ENCODE data around the gene LIN37.
"Not testable (repeated sequence)": the region's sequence is repeated elsewhere in the genome, so short reads cannot be mapped to it uniquely, and the experiment has no call there.

Gene LIN37

DNA sequence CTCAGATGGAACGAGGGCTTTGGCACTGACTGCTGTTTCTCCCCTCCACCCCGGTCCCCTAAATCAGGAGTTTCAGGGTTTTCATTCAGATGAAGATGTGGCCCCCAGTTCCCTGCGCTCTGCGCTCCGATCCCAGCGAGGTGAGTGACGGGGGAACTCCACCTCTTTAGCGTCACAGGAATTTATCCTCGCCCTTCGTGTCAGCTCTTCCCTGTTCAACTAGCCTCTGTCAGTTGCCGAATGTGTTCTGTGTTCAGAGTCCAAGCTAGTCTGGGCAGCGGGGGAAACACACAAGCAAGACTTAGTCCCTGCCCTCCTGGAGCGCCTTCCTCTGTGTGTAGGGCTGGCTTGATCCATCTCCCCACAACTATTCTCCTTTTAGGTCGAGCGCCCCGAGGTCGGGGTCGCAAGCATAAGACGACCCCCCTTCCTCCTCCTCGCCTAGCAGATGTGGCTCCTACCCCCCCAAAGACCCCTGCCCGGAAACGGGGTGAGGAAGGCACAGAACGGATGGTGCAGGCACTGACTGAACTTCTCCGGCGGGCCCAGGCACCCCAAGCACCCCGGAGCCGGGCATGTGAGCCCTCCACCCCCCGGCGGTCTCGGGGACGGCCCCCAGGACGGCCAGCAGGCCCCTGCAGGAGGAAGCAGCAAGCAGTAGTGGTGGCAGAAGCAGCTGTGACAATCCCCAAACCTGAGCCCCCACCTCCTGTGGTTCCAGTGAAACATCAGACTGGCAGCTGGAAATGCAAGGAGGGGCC is 28.8 kb upstream of the LIN37 start:
- no peak for DNase-seq

- no peak for DNase-seq
Observed at GRCh38 chr19:35720163-35720524, 28.2 kb upstream of the LIN37 start.

DNA sequence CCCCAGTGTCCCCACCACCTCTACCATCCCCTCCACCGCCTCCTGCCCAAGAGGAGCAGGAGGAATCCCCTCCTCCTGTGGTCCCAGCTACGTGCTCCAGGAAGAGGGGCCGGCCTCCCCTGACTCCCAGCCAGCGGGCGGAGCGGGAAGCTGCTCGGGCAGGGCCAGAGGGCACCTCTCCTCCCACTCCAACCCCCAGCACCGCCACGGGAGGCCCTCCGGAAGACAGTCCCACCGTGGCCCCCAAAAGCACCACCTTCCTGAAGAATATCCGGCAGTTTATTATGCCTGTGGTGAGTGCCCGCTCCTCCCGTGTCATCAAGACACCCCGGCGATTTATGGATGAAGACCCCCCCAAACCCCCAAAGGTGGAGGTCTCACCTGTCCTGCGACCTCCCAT is 27.7 kb upstream of the LIN37 start:
- no peak for DNase-seq

DNA sequence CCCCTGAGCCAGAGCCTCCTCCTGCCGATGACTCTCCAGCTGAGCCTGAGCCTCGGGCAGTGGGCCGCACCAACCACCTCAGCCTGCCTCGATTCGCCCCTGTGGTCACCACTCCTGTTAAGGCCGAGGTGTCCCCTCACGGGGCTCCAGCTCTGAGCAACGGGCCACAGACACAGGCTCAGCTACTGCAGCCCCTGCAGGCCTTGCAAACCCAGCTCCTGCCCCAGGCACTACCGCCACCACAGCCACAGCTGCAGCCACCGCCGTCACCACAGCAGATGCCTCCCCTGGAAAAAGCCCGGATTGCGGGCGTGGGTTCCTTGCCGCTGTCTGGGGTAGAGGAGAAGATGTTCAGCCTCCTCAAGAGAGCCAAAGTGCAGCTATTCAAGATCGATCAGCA is 27.0 kb upstream of the LIN37 start:
- DNase-seq: no peak

DNA sequence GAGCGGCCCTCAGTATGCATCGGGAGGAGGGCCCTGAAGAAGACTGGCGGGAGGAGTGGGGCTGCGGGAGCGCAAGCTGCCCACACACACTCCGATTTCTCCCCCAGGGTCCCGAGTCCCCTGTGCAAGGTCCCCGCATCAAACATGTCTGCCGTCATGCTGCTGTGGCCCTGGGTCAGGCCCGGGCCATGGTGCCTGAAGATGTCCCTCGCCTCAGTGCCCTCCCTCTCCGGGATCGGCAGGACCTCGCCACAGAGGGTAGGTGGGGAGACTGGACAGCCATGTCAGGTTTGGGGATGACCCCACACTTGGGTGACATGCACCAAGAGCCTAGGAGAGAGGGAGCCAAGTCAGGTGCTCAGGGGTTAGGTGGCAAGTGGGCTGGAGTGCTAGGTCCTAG is 25.9 kb upstream of the LIN37 start:
- DNase-seq: no peak

DNA sequence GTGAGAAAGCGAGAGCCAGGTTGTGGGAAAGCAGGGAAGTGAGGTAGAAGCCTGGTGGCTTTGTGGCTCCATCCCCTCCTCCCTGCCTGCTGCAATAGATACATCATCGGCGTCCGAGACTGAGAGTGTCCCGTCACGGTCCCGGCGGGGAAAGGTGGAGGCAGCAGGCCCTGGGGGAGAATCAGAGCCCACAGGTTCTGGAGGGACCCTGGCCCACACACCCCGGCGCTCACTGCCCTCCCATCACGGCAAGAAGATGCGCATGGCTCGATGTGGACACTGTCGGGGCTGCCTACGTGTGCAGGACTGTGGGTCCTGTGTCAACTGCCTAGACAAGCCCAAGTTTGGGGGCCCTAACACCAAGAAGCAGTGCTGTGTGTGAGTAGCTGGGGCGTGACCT is 25.5 kb upstream of the LIN37 start:
- no peak for DNase-seq

- DNase-seq: no peak
Observed at GRCh38 chr19:35723671-35724070, 24.7 kb upstream of the LIN37 start.

- not testable (repeated sequence) for DNase-seq
Observed at GRCh38 chr19:35724132-35724531, 24.2 kb upstream of the LIN37 start.

GRCh38 chr19:35724560-35724959 is 23.8 kb upstream of the LIN37 start:
- DNase-seq: no peak

DNA sequence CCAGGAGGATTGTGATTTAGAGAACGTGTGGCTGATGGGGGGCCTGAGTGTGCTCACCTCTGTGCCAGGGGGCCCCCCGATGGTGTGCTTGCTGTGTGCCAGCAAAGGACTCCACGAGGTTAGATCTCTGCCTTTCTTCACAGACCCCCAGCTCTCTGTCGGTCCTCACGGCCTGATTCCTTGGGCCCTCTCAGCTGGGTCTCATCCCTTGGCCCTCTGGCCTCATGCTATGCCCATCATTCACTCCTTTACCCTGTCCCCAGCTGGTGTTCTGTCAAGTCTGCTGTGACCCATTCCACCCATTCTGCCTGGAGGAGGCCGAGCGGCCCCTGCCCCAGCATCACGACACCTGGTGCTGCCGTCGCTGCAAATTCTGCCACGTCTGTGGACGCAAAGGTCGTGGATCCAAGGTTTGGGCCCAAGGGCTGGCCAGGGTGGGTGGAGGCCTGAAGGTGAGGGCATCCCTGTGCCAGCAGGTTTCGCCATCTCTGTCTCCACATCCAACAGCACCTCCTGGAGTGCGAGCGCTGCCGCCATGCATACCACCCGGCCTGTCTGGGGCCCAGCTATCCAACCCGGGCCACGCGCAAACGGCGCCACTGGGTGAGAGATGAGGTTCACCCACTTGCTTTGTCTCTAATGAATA is 23.0 kb upstream of the LIN37 start:
- no peak for DNase-seq

GRCh38 chr19:35727053-35727955 is 21.1 kb upstream of the LIN37 start:
- no peak for DNase-seq

GRCh38 chr19:35727956-35728706 is 20.2 kb upstream of the LIN37 start:
- DNase-seq: no peak

DNA sequence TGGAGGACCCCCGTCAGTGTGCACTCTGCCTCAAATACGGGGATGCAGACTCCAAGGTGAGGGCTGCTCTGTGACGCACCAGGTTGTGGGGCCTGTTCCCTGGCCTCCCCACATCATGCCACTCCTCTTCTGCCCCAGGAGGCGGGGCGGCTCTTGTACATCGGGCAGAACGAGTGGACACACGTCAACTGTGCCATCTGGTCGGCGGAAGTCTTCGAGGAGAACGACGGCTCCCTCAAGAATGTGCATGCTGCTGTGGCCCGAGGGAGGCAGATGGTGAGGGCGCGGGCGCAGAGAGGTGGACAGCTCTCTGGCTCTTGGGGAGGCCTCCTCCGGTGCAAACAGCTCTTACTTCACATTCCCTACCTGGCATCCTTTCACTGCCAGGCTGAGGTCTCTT is 19.4 kb upstream of the LIN37 start:
- no peak for DNase-seq

- no peak for DNase-seq
Observed at GRCh38 chr19:35729763-35730162, 18.6 kb upstream of the LIN37 start.

DNA sequence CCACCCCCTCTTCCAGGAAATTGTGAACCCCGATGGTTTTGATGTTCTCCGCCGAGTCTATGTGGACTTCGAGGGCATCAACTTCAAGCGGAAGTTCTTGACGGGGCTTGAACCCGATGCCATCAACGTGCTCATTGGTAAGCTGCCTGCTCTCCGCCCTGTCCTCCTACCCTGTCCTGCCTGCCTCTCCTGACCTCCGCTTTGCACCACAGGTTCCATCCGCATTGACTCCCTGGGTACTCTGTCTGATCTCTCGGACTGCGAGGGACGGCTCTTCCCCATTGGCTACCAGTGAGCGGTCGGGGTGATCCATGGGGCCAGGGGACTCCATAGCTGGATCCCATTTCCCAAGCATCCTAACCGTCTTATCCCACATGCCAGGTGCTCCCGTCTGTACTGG is 18.1 kb upstream of the LIN37 start:
- no peak for DNase-seq

- DNase-seq: no peak
Observed at GRCh38 chr19:35731353-35731752, 17.0 kb upstream of the LIN37 start.

DNA sequence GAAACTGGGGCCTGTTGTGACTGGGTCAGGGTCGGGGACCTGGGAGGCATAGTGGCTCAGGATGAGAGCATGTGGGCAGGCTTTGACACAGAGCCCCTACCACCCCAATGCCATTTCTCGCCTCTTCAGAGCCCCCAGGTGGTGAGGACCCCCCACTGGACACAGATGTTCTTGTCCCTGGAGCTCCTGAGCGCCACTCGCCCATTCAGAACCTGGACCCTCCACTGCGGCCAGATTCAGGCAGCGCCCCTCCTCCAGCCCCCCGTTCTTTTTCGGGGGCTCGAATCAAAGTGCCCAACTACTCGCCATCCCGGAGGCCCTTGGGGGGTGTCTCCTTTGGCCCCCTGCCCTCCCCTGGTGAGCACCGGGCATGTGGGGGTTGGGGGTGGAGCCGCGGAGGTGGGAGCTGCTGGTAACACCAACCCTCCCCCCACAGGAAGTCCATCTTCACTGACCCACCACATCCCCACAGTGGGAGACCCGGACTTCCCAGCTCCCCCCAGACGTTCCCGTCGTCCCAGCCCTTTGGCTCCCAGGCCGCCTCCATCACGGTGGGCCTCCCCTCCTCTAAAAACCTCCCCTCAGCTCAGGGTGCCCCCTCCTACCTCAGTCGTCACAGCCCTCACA is 16.5 kb upstream of the LIN37 start:
- DNase-seq: no peak

GRCh38 chr19:35732540-35733179 is 15.7 kb upstream of the LIN37 start:
- no peak for DNase-seq

GRCh38 chr19:35733180-35734125 is 14.9 kb upstream of the LIN37 start:
- DNase-seq: no peak

GRCh38 chr19:35734273-35734672 is 14.1 kb upstream of the LIN37 start:
- DNase-seq: no peak

DNA sequence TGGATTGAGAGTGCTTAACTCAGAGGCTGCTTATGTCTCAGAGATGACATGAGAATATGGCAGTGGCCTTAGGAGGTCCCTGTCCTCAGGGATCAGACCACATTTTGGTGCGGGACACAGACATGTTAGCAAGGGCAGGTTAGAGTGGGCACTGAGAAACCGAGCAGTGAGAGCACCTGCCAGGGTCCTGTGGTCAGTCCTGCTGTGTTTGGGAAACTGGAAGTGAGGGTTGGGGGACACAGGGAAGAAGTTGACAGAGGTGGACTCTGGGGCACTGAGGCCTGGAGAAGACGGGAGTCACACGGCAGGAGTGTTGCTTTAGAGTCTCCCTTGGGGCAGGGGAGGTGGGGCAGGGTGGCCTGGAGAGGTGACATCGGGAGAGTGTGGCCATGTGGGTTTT is 13.5 kb upstream of the LIN37 start:
- DNase-seq: no peak
